ENCODE data around the gene C1QTNF2. TPM values are rescaled to one million over a fixed set of nuclear protein-coding genes. Genes with fewer than 3 reads are reported as not detected.

The C1QTNF2 gene
- total and polyA plus RNA-seq, 2 of the 13 experiments (the other 11 are each of a cell fraction or from before 2014, with no cell fraction given): not detected

GRCh38 chr5:160310140-160310539 lies 60.3 kb downstream of the C1QTNF2 start:
- Histone ChIP-seq H3K36me3 (replicated peaks in 1 of 2; ENCODE audit: control insufficient read depth in 1 of 2, insufficient read depth in 2 of 2, low read length in 2 of 2) (no peaks in the 10 kb centered on the region), H3K79me2 (ENCODE audit: insufficient read depth, low read length) (no peaks in the 10 kb centered on the region), H3K4me1 (ENCODE audit: insufficient read depth, low read length) (peaks cover 16% of the 10 kb centered on the region), H3K9ac (ENCODE audit: insufficient read depth, low read depth, low read length) (no peak overlapping the region), H3K4me2 (ENCODE audit: low read depth, low read length) (no peak overlapping the region), H4K20me1 (ENCODE audit: insufficient read depth, low read length) (no peaks in the 10 kb centered on the region), H3K27me3 (ENCODE audit: control insufficient read depth in 1 of 2, insufficient read depth in 2 of 2, low read length in 2 of 2) (peaks cover 0 to 3% of the 10 kb centered on the region in 2 experiments; a peak in 2 of 5 replicates), H2AFZ (ENCODE audit: low read length) (no peak overlapping the region), H3K9me3 (ENCODE audit: low read length) (no peaks in the 10 kb centered on the region), H3K4me3 (replicated peaks in 1 of 3; ENCODE audit: insufficient read depth in 1 of 3, low read depth in 2 of 3, low read length in 3 of 3) (no peak overlapping the region), H3K27ac (ENCODE audit: extremely low read length, insufficient read depth, low read length) (no peak overlapping the region)
- BruUV-seq (replicated peaks): no TSS peak
- intact Hi-C loops (cut with micrococcal nuclease; ENCODE audit: unreplicated experiment): no loop called here
- CTCF ChIA-PET (ENCODE audit: low intra/inter-chr PET ratio, low total read pairs): no interaction called here
- in situ Hi-C loops (cut with HindIII; ENCODE audit: extremely low pct_ligation_motif_present, low pct_unique_long_range_greater_than_20kb): no loop called here
- ATAC-seq: no peak
- WGBS (ENCODE audit: low lambda C conversion rate): 91% methylated on average over 4 of the region's 4 CpGs
- no peak for FAIRE-seq
- POLR2A ChIA-PET: no interaction called here
- DNase-seq (ENCODE audit: low spot score): no peak
- TF ChIP-seq ZNF576 (CRISPR knock-in tag; IDR thresholded peaks at IDR 0.05) (no peak), SOX13 (IDR thresholded peaks at IDR 0.05) (no peak), SOX13 (CRISPR knock-in tag; conservative IDR thresholded peaks at IDR 0.05 in 1 of 2, IDR thresholded peaks at IDR 0.05 in 1 of 2) (no peak), ZNF569 (CRISPR knock-in tag; IDR thresholded peaks at IDR 0.05; ENCODE audit: borderline replicate concordance) (no peak), U2AF2 (IDR thresholded peaks at IDR 0.05; ENCODE audit: low read depth, low read length) (no peak), CEBPG (CRISPR knock-in tag; IDR thresholded peaks at IDR 0.05) (no peak), ZNF768 (CRISPR knock-in tag; IDR thresholded peaks at IDR 0.05) (no peak), ZNF101 (CRISPR knock-in tag; IDR thresholded peaks at IDR 0.05; ENCODE audit: borderline replicate concordance, low read depth) (no peak), ZFP37 (CRISPR knock-in tag; IDR thresholded peaks at IDR 0.05; ENCODE audit: borderline replicate concordance) (no peak), POGK (CRISPR knock-in tag; conservative IDR thresholded peaks at IDR 0.05) (no peak), ZNF782 (CRISPR knock-in tag; IDR thresholded peaks at IDR 0.05; ENCODE audit: borderline replicate concordance) (no peak), MYNN (CRISPR knock-in tag; IDR thresholded peaks at IDR 0.05; ENCODE audit: low read depth) (no peak), ZHX2 (IDR thresholded peaks at IDR 0.05; ENCODE audit: low read depth) (no peak), ZHX2 (CRISPR knock-in tag; IDR thresholded peaks at IDR 0.05; ENCODE audit: borderline replicate concordance) (no peak), SNRNP70 (IDR thresholded peaks at IDR 0.05; ENCODE audit: low read depth, low read length) (no peak), ZNF639 (CRISPR knock-in tag; conservative IDR thresholded peaks at IDR 0.05) (no peak), RAD21 (CRISPR knock-in tag; IDR thresholded peaks at IDR 0.05) (no peak)
